ENCODE results near the gene ACOX2. TPM values are rescaled to one million over a fixed set of nuclear protein-coding genes. Genes with fewer than 3 reads are reported as not detected.

The ACOX2 gene
- total RNA-seq, 1 experiment from 2014 or later = 14.4 TPM

- H3K27me3 Mint-ChIP-seq (ENCODE audit: insufficient read depth, unreplicated experiment) = no peaks in the 10 kb centered on the region
- no peak overlapping the region for H3K4me3 Mint-ChIP-seq (ENCODE audit: unreplicated experiment)
- no peak overlapping the region for H3K27ac Mint-ChIP-seq (ENCODE audit: low read depth, unreplicated experiment)
- intact Hi-C loops (cut with micrococcal nuclease) = no loop called here
- no peaks in the 10 kb centered on the region for H3K9me3 Mint-ChIP-seq (ENCODE audit: unreplicated experiment)
- TF ChIP-seq CTCF (IDR thresholded peaks at IDR 0.05; ENCODE audit: unreplicated experiment) = no peak
- DNase-seq (ENCODE audit: unreplicated experiment) = no peak
- peaks cover 6% of the 10 kb centered on the region for H3K4me1 Mint-ChIP-seq (ENCODE audit: insufficient read depth, unreplicated experiment)
- no TSS peak for BruUV-seq (replicated peaks)
- ChIA-PET POLR2A (interaction anchor here (0.7 kb wide), 1 partner anchor 16 kb away, joined by 3 read pairs; no protein-coding TSS in a partner anchor), CTCF (interaction anchor here (0.7 kb wide), 1 partner anchor 56 kb away, joined by 3 read pairs; no protein-coding TSS in a partner anchor)
- no peaks in the 10 kb centered on the region for H3K36me3 Mint-ChIP-seq (ENCODE audit: insufficient read depth, unreplicated experiment)
These were observed 16.3 kb downstream of the ACOX2 start for GRCh38 chr3:58520403-58521335.

DNA sequence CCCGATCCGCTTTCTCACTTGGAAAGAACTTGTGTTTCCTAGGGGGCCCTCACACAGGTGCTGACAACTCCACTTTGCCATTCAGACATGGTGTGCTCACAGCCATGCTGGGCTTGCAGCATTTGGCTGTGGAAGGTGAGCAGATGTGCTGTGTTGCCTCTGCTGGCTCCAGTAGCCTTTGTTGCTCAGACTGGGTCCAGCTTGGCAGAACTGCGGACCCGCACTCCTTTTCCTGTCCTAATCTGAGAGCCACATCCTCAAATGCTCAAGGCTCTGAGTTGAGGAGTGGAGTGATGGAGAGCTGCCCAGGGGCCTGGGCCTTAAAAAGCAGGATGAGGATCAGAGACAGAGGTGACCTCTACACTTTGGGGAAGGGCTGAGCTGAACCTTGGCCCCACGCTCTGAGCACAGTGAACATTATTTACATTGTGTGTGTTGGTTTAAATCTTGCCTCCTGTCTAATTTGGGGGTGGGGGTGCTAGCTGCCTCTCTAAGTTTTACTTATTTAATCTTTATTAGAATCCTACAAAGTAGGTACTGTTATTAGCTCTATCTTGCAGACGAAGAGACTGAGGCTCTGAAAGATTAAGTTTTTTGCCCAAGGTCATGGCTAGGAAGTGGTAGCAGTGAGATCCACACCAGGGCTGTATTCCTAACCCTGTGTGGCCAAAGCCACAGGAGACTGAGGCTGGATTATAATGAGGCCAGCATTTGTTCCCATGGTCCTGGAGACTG lies 17.2 kb downstream of the ACOX2 start:
- intact Hi-C loops (cut with micrococcal nuclease) = no loop called here
- no peaks in the 10 kb centered on the region for H3K4me1 Mint-ChIP-seq (ENCODE audit: insufficient read depth, unreplicated experiment)
- no peaks in the 10 kb centered on the region for H3K27me3 Mint-ChIP-seq (ENCODE audit: insufficient read depth, unreplicated experiment)
- CTCF ChIA-PET = interaction anchor here (0.7 kb wide), 1 partner anchor 56 kb away, joined by 3 read pairs; no protein-coding TSS in a partner anchor
- H3K27ac Mint-ChIP-seq (ENCODE audit: low read depth, unreplicated experiment) = no peak overlapping the region
- TF ChIP-seq CTCF (IDR thresholded peaks at IDR 0.05; ENCODE audit: unreplicated experiment) = no peak
- no peaks in the 10 kb centered on the region for H3K9me3 Mint-ChIP-seq (ENCODE audit: unreplicated experiment)
- POLR2A ChIA-PET = no interaction called here
- no peak for DNase-seq (ENCODE audit: unreplicated experiment)
- no peaks in the 10 kb centered on the region for H3K36me3 Mint-ChIP-seq (ENCODE audit: insufficient read depth, unreplicated experiment)
- BruUV-seq (replicated peaks) = no TSS peak
- no peak overlapping the region for H3K4me3 Mint-ChIP-seq (ENCODE audit: unreplicated experiment)

DNA sequence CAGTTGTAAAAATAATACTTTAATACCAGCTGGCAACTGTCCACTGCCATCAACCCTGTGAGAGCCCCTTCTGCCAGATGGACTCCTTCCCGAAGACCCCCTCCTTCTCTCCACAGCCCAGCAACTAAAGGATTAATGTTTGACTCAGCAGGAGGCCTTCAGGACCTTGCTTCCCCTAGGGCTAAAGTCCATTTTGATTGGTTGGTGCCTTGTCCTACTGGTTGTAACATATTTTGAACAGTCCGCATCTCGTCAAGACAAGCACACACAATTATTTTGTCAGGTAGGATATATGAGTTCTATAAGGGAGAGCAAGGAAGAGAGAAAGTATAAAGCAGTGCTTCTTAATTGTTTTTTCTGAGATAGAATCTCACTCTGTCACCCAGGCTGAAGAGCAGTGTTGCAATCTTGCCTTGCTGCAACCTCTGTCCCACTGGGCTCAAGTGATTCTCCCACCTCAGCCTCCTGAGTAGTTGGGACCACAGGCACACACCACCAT lies 18.6 kb downstream of the ACOX2 start:
- Mint-ChIP-seq H3K27me3 (ENCODE audit: insufficient read depth, unreplicated experiment) (no peaks in the 10 kb centered on the region), H3K4me3 (ENCODE audit: unreplicated experiment) (no peak overlapping the region), H3K27ac (ENCODE audit: low read depth, unreplicated experiment) (no peak overlapping the region), H3K4me1 (ENCODE audit: insufficient read depth, unreplicated experiment) (no peaks in the 10 kb centered on the region), H3K36me3 (ENCODE audit: insufficient read depth, unreplicated experiment) (no peaks in the 10 kb centered on the region), H3K9me3 (ENCODE audit: unreplicated experiment) (no peaks in the 10 kb centered on the region)
- no TSS peak for BruUV-seq (replicated peaks)
- no peak for TF ChIP-seq CTCF (IDR thresholded peaks at IDR 0.05; ENCODE audit: unreplicated experiment)
- intact Hi-C loops (cut with micrococcal nuclease) = no loop called here
- DNase-seq (ENCODE audit: unreplicated experiment) = no peak
- CTCF ChIA-PET = interaction anchor here (1.3 to 1.8 kb wide), 5 partner anchors 12 to 211 kb away, joined by 4 to 7 read pairs (median 5); no protein-coding TSS in a partner anchor
- POLR2A ChIA-PET = no interaction called here

GRCh38 chr3:58514405-58514804 lies 22.6 kb downstream of the ACOX2 start:
- no peaks in the 10 kb centered on the region for H3K9me3 Mint-ChIP-seq (ENCODE audit: unreplicated experiment)
- ChIA-PET POLR2A (interaction anchor here (1.1 kb wide), 1 partner anchor 12 kb away, joined by 3 read pairs; no protein-coding TSS in a partner anchor), CTCF (no interaction called here)
- no peaks in the 10 kb centered on the region for H3K27me3 Mint-ChIP-seq (ENCODE audit: insufficient read depth, unreplicated experiment)
- no peaks in the 10 kb centered on the region for H3K36me3 Mint-ChIP-seq (ENCODE audit: insufficient read depth, unreplicated experiment)
- no peaks in the 10 kb centered on the region for H3K4me1 Mint-ChIP-seq (ENCODE audit: insufficient read depth, unreplicated experiment)
- no peak for DNase-seq (ENCODE audit: unreplicated experiment)
- no peak overlapping the region for H3K4me3 Mint-ChIP-seq (ENCODE audit: unreplicated experiment)
- intact Hi-C loops (cut with micrococcal nuclease) = no loop called here
- BruUV-seq (replicated peaks) = no TSS peak
- no peak overlapping the region for H3K27ac Mint-ChIP-seq (ENCODE audit: low read depth, unreplicated experiment)
- TF ChIP-seq CTCF (IDR thresholded peaks at IDR 0.05; ENCODE audit: unreplicated experiment) = no peak

Measured in MCF 10A (cell line).